Peyer's patch (tissue), 4 donors: Measurements from ENCODE around the gene SHOX. TPM values are rescaled to one million over a fixed set of nuclear protein-coding genes. Genes with fewer than 3 reads are reported as not detected.

ENCODE experiments used
- DNase-seq, 3 donors: peaks; one replicate each; pipeline ENCODE4 v3.0.0-alpha.2; 2017 to 2019
- H3K27ac ChIP-seq, 4 donors: fragments of 200-600 bp; sonication (generic); one replicate each; pipeline ENCODE4 v1.5.1; 2016 to 2019
- H3K27me3 ChIP-seq, 2 donors: fragments of 200-600 bp; sonication (generic); one replicate each; pipeline ENCODE4 v1.5.1; 2019
- H3K36me3 ChIP-seq, 3 donors: fragments of 200-600 bp; sonication (generic); one replicate each; pipeline ENCODE4 v1.5.1; 2016 to 2019
- H3K4me1 ChIP-seq, 4 donors: fragments of 200-600 bp; sonication (generic); one replicate each; pipeline ENCODE4 v1.5.1; 2016 to 2019
- H3K4me3 ChIP-seq, 4 donors: fragments of 200-600 bp; sonication (generic); 1 replicate in 3 of 4; 2 replicates in 1 of 4; pipeline ENCODE4 v1.5.1; 2016 to 2019; ENCODE audit warnings: mild to moderate bottlenecking in 1 of 4
- H3K9me3 ChIP-seq, 4 donors: fragments of 200-600 bp; sonication (generic); one replicate each; pipeline ENCODE4 v1.5.1; 2016 to 2019; ENCODE audit warnings: mild to moderate bottlenecking in 1 of 4
- POLR2A ChIP-seq, 2 donors: fragments of 450-650 bp; IDR thresholded peaks; one replicate each; pipeline ENCODE4 v1.5.1; 2017; ENCODE audit warnings: antibody characterized with exemption in 2 of 2, mild to moderate bottlenecking in 2 of 2, moderate library complexity in 2 of 2
- total RNA-seq, 4 donors: library from RNA; depleted of rRNA; stranded (reverse); fragments of >200 nt; gene quantifications; one replicate each; pipeline ENCODE4 v1.1.0, GENCODE V29; 2016
- TF ChIP-seq, protein P1 (sequence below), 6 experiments: fragments of 450-650 bp in 4 of 6; fragments of 200-600 bp in 2 of 6; sonication (generic) in 1 of 6; IDR thresholded peaks; one replicate each; pipeline ENCODE4 v1.5.1; 2017 to 2019; ENCODE audit warnings: antibody characterized with exemption in 6 of 6, mild to moderate bottlenecking in 3 of 6, moderate library complexity in 1 of 6

Gene SHOX
- not detected for total RNA-seq

- peak in 1 of 3 donors; percentile 25 for DNase-seq
- H3K4me3 ChIP-seq: no peak within 1 kb of the TSS
- H3K27me3 ChIP-seq: peaks cover 0 to 48% of the 10 kb centered on the region in 2 donors
These were observed at the start of gene SHOX for GRCh38 chrX:630612-631496. TSS of gene SHOX (plus strand) at chrX:630791. CDS start at chrX:630898, 107 bp downstream.

GRCh38 chrX:581066-581465, 49.5 kb upstream of the SHOX start:
- no peak for DNase-seq
- no peak for TF ChIP-seq POLR2A (IDR thresholded peaks at IDR 0.05)
- TF ChIP-seq, protein P1, sequence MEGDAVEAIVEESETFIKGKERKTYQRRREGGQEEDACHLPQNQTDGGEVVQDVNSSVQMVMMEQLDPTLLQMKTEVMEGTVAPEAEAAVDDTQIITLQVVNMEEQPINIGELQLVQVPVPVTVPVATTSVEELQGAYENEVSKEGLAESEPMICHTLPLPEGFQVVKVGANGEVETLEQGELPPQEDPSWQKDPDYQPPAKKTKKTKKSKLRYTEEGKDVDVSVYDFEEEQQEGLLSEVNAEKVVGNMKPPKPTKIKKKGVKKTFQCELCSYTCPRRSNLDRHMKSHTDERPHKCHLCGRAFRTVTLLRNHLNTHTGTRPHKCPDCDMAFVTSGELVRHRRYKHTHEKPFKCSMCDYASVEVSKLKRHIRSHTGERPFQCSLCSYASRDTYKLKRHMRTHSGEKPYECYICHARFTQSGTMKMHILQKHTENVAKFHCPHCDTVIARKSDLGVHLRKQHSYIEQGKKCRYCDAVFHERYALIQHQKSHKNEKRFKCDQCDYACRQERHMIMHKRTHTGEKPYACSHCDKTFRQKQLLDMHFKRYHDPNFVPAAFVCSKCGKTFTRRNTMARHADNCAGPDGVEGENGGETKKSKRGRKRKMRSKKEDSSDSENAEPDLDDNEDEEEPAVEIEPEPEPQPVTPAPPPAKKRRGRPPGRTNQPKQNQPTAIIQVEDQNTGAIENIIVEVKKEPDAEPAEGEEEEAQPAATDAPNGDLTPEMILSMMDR (IDR thresholded peaks at IDR 0.05): no peak
- Histone ChIP-seq H3K4me1 (no peaks in the 10 kb centered on the region), H3K9me3 (no peaks in the 10 kb centered on the region), H3K27me3 (no peaks in the 10 kb centered on the region), H3K36me3 (no peaks in the 10 kb centered on the region), H3K27ac (no peak overlapping the region), H3K4me3 (no peak overlapping the region)

More at GRCh38 chrX:630612-631496, at the start of gene SHOX:
- TF ChIP-seq, protein P1 (IDR thresholded peaks at IDR 0.05): no peak
- no peak for TF ChIP-seq POLR2A (IDR thresholded peaks at IDR 0.05)
- H3K27ac ChIP-seq: no peak within 1 kb of the TSS
- H3K36me3 ChIP-seq: no peaks in the 10 kb centered on the region
- no peaks in the 10 kb centered on the region for H3K9me3 ChIP-seq
- no peaks in the 10 kb centered on the region for H3K4me1 ChIP-seq

- no peak for DNase-seq
- no peaks in the 10 kb centered on the region for H3K36me3 ChIP-seq
- no peaks in the 10 kb centered on the region for H3K9me3 ChIP-seq
- no peak for TF ChIP-seq POLR2A (IDR thresholded peaks at IDR 0.05)
- TF ChIP-seq, protein P1 (IDR thresholded peaks at IDR 0.05): no peak
- H3K27ac ChIP-seq: no peak overlapping the region
- H3K27me3 ChIP-seq: no peaks in the 10 kb centered on the region
- no peaks in the 10 kb centered on the region for H3K4me1 ChIP-seq
- H3K4me3 ChIP-seq: no peak overlapping the region
These were observed 48.8 kb upstream of the SHOX start for GRCh38 chrX:581720-582298.

DNA sequence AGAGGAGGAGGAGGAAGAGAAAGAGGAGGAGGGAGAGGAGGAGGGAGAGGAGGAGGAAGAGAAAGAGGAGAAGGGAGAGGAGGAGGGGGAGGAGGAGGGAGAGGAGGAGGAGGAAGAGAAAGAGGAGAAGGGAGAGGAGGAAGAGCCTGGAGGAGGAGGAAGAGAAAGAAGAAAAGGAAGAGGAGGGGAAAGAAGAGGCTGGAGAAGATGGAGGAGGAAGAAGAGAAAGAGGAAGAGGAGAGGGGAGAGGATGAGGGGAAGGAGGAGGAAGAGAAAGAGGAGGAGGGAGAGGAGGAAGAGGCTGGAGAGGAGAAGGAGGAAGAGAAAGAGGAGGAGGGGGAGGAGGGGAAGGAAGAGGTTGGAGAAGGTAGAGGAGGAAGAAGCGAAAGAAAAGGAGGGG, 46.0 kb upstream of the SHOX start:
- H3K27ac ChIP-seq: no peak overlapping the region
- DNase-seq: no peak
- no peaks in the 10 kb centered on the region for H3K9me3 ChIP-seq
- no peaks in the 10 kb centered on the region for H3K27me3 ChIP-seq
- no peaks in the 10 kb centered on the region for H3K4me1 ChIP-seq
- H3K4me3 ChIP-seq: no peak overlapping the region
- TF ChIP-seq, protein P1 (IDR thresholded peaks at IDR 0.05): no peak
- no peak for TF ChIP-seq POLR2A (IDR thresholded peaks at IDR 0.05)
- H3K36me3 ChIP-seq: no peaks in the 10 kb centered on the region

DNA sequence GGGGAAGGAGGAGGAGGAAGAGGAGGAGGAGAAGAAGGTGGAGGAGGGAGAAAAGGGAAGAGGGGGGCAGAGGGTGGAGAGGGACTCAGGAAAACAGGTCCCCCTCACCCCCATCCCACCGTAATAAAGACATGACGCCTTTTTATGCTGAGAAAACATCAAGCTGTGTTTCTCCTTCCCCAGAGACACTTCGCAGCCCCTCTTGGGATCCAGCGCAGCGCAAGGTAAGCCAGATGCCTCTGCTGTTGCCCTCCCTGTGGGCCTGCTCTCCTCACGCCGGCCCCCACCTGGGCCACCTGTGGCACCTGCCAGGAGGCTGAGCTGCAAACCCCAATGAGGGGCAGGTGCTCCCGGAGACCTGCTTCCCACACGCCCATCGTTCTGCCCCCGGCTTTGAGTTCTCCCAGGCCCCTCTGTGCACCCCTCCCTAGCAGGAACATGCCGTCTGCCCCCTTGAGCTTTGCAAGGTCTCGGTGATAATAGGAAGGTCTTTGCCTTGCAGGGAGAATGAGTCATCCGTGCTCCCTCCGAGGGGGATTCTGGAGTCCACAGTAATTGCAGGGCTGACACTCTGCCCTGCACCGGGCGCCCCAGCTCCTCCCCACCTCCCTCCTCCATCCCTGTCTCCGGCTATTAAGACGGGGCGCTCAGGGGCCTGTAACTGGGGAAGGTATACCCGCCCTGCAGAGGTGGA, 45.3 kb upstream of the SHOX start:
- H3K27ac ChIP-seq: no peak overlapping the region
- H3K4me3 ChIP-seq: no peak overlapping the region
- no peaks in the 10 kb centered on the region for H3K36me3 ChIP-seq
- no peaks in the 10 kb centered on the region for H3K4me1 ChIP-seq
- TF ChIP-seq, protein P1 (IDR thresholded peaks at IDR 0.05): no peak
- TF ChIP-seq POLR2A (IDR thresholded peaks at IDR 0.05): no peak
- no peaks in the 10 kb centered on the region for H3K9me3 ChIP-seq
- no peaks in the 10 kb centered on the region for H3K27me3 ChIP-seq
- no peak for DNase-seq
